ENCODE data around the gene SRGAP3.

DNA sequence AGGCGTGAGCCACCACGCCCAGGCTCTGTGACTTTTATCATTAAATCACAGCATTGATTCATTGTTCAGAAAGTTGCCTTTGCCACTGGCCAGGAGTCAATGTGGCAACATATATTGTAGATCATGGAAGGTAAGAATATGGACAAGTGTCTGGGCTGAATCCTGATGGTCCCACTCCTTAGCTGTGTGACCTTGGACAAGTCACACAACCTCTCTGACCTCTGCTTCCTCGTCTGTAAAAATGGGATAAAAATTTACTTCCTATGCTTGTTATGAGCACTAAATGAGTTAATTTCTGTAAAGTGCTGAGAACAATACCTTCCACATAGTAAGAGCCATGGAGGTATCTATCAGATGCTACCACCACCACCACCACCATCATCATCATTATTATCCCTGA lies 182.7 kb downstream of the SRGAP3 start:
- TF ChIP-seq CTCF (IDR thresholded peaks at IDR 0.05; ENCODE audit: low read depth, low read length) = no peak
- TF ChIP-seq EZH2phosphoT487 (IDR thresholded peaks at IDR 0.05; ENCODE audit: low read depth) = no peak

Measured in OCI-LY3 (cell line).